H9 (cell line): Measurements from ENCODE around the gene SLC16A13. TPM values are rescaled to one million over a fixed set of nuclear protein-coding genes. Genes with fewer than 3 reads are reported as not detected.

Experiments
- DNase-seq: peaks from one replicate; pipeline ENCODE4 v3.0.0-alpha.2; 2017
- H2AFZ ChIP-seq: one replicate; pipeline ENCODE4 v1.6.1; 2013; ENCODE audit warnings: mild to moderate bottlenecking, low read length, control low read depth, moderate library complexity
- H2AK5ac ChIP-seq: 2 replicates; pipeline ENCODE4 v1.6.1; 2013; ENCODE audit warnings: low read length, control low read depth, mixed read lengths; ENCODE audit not compliant: insufficient read length
- H2BK120ac ChIP-seq: one replicate; pipeline ENCODE4 v1.6.1; 2013; ENCODE audit warnings: low read depth, mild to moderate bottlenecking, low read length, control low read depth, inconsistent platforms; ENCODE audit not compliant: poor library complexity, severe bottlenecking
- H2BK12ac ChIP-seq: 2 replicates; pipeline ENCODE4 v1.6.1; 2013; ENCODE audit warnings: low read length, control low read depth, mixed read lengths, low read depth; ENCODE audit not compliant: insufficient read length
- H2BK15ac ChIP-seq: 2 replicates; pipeline ENCODE4 v1.6.1; 2013; ENCODE audit warnings: low read depth, low read length, control low read depth
- H2BK20ac ChIP-seq: one replicate; pipeline ENCODE4 v1.6.1; 2013; ENCODE audit warnings: low read depth, mild to moderate bottlenecking, low read length, control low read depth, inconsistent platforms; ENCODE audit not compliant: poor library complexity, severe bottlenecking
- H2BK5ac ChIP-seq: 2 replicates; pipeline ENCODE4 v1.6.1; 2013; ENCODE audit warnings: low read length, control low read depth, mixed read lengths; ENCODE audit not compliant: insufficient read length
- H3K14ac ChIP-seq: 2 replicates; pipeline ENCODE4 v1.6.1; 2013; ENCODE audit warnings: low read length, control low read depth; ENCODE audit not compliant: insufficient read depth
- H3K18ac ChIP-seq: 2 replicates; pipeline ENCODE4 v1.6.1; 2013; ENCODE audit warnings: low read depth, mild to moderate bottlenecking, mixed read lengths, low read length, control low read depth; ENCODE audit not compliant: insufficient read length
- H3K23ac ChIP-seq: 2 replicates; pipeline ENCODE4 v1.6.1; 2013; ENCODE audit warnings: low read length, control low read depth, mixed read lengths, low read depth; ENCODE audit not compliant: insufficient read length
- H3K23me2 ChIP-seq: 2 replicates; pipeline ENCODE4 v1.6.1; 2013; ENCODE audit warnings: low read depth, mild to moderate bottlenecking, mixed read lengths, low read length, control low read depth; ENCODE audit not compliant: insufficient read length, poor library complexity, severe bottlenecking
- H3K27ac ChIP-seq: 2 replicates; pipeline ENCODE4 v1.5.1; 2013; ENCODE audit warnings: low read length, control low read depth, mixed read lengths, low read depth; ENCODE audit not compliant: insufficient read length
- H3K27me3 ChIP-seq: 2 replicates; pipeline ENCODE4 v1.6.1; 2013; ENCODE audit warnings: low read length, control low read depth, inconsistent platforms; ENCODE audit not compliant: insufficient read depth
- H3K4ac ChIP-seq: 2 replicates; pipeline ENCODE4 v1.6.1; 2013; ENCODE audit warnings: low read depth, mild to moderate bottlenecking, control low read depth, inconsistent platforms, low read length, moderate library complexity
- H3K4me1 ChIP-seq: 2 replicates; pipeline ENCODE4 v1.6.1; 2013; ENCODE audit warnings: low read length, control low read depth, inconsistent platforms; ENCODE audit not compliant: insufficient read depth
- H3K4me2 ChIP-seq: 2 replicates; pipeline ENCODE4 v1.6.1; 2013; ENCODE audit warnings: low read length, control low read depth, mixed read lengths; ENCODE audit not compliant: insufficient read length, insufficient read depth
- H3K56ac ChIP-seq: 2 replicates; pipeline ENCODE4 v1.6.1; 2013; ENCODE audit warnings: low read depth, mild to moderate bottlenecking, mixed read lengths, low read length, control low read depth; ENCODE audit not compliant: insufficient read length
- H3K79me1 ChIP-seq: 2 replicates; pipeline ENCODE4 v1.6.1; 2013; ENCODE audit warnings: low read depth, mild to moderate bottlenecking, moderate library complexity, low read length, control low read depth, inconsistent platforms; ENCODE audit not compliant: insufficient read depth, poor library complexity, severe bottlenecking
- H3K79me2 ChIP-seq: 2 replicates; pipeline ENCODE4 v1.6.1; 2013; ENCODE audit warnings: low read length, control low read depth, inconsistent platforms; ENCODE audit not compliant: insufficient read depth
- H3K9ac ChIP-seq: 2 replicates; pipeline ENCODE4 v1.6.1; 2013; ENCODE audit warnings: low read length, control low read depth, mixed read lengths; ENCODE audit not compliant: insufficient read length; ENCODE audit errors: extremely low read depth
- H3K9me3 ChIP-seq: one replicate; pipeline ENCODE4 v1.6.1; 2013; ENCODE audit warnings: low read depth, low read length, inconsistent platforms; ENCODE audit not compliant: control insufficient read depth
- H3T11ph ChIP-seq: one replicate; pipeline ENCODE4 v1.6.1; 2013; ENCODE audit warnings: mild to moderate bottlenecking, low read length, control low read depth, inconsistent platforms
- H4K20me1 ChIP-seq: one replicate; pipeline ENCODE4 v1.6.1; 2013; ENCODE audit not compliant: control insufficient read depth, insufficient read length, insufficient read depth
- H4K5ac ChIP-seq: 2 replicates; pipeline ENCODE4 v1.6.1; 2013; ENCODE audit warnings: low read depth, mild to moderate bottlenecking, mixed read lengths, low read length, control low read depth; ENCODE audit not compliant: insufficient read length
- H4K8ac ChIP-seq: replicated peaks from 2 replicates; pipeline ENCODE4 v1.6.1; 2013; ENCODE audit warnings: low read length, control low read depth, mixed read lengths, low read depth; ENCODE audit not compliant: insufficient read length
- H4K91ac ChIP-seq: 2 replicates; pipeline ENCODE4 v1.6.1; 2013; ENCODE audit warnings: low read depth, mild to moderate bottlenecking, moderate library complexity, mixed read lengths, low read length, control low read depth; ENCODE audit not compliant: insufficient read length
- H3K27ac Mint-ChIP-seq, 3 experiments: 2 replicates in 2 of 3; 3 replicates in 1 of 3; pipeline ENCODE4 v1.8.0; 2020 to 2021; ENCODE audit warnings: mixed read lengths in 3 of 3, mild to moderate bottlenecking in 1 of 3, moderate library complexity in 1 of 3
- H3K27me3 Mint-ChIP-seq: 2 replicates; pipeline ENCODE4 v1.8.0; 2021; ENCODE audit warnings: low read depth, mild to moderate bottlenecking, moderate library complexity, mixed read lengths
- H3K36me3 Mint-ChIP-seq, 3 experiments: 2 replicates in 2 of 3; 3 replicates in 1 of 3; pipeline ENCODE4 v1.8.0; 2020 to 2021; ENCODE audit warnings: low read depth in 3 of 3, mixed read lengths in 3 of 3; ENCODE audit not compliant: insufficient read depth in 1 of 3
- H3K4me1 Mint-ChIP-seq, 2 experiments: 2 replicates each; pipeline ENCODE4 v1.8.0; 2020; ENCODE audit warnings: mixed read lengths in 2 of 2
- H3K4me3 Mint-ChIP-seq, 2 experiments: 2 replicates in 1 of 2; 3 replicates in 1 of 2; pipeline ENCODE4 v1.8.0; 2020 to 2021; ENCODE audit warnings: mild to moderate bottlenecking in 2 of 2, mixed read lengths in 2 of 2, moderate library complexity in 1 of 2
- H3K9me3 Mint-ChIP-seq, 2 experiments: 2 replicates in 1 of 2; 3 replicates in 1 of 2; pipeline ENCODE4 v1.8.0; 2020; ENCODE audit warnings: mild to moderate bottlenecking in 2 of 2, mixed read lengths in 2 of 2, moderate library complexity in 1 of 2
- CTCF ChIP-seq: fragments of 200-600 bp; sonication (generic); conservative IDR thresholded peaks from 3 replicates; pipeline ENCODE4 v1.8.0; 2021; ENCODE audit warnings: antibody characterized with exemption, mild to moderate bottlenecking
- WGBS: extraction: QIAGEN DNeasy Blood & Tissue Kit; methylation state at CpG from one replicate; pipeline ENCODE4 v1.1.7; 2013; ENCODE audit warnings: missing lambda C conversion rate, low lambda C conversion rate, mixed read lengths; ENCODE audit not compliant: insufficient read length; ENCODE audit errors: extremely low coverage; 5-methylcytosine and 5-hydroxymethylcytosine counted together
- total RNA-seq: library from RNA; stranded (reverse); gene quantifications from 2 replicates; pipeline ENCODE4 v1.2.1, GENCODE V29; 2021

Gene SLC16A13
- total RNA-seq, 1 experiment from 2014 or later = 6.1 TPM

GRCh38 chr17:7081341-7082062, 45.7 kb downstream of the SLC16A13 start:
- H4K20me1 ChIP-seq = no peaks in the 10 kb centered on the region
- H3K9me3 Mint-ChIP-seq = peaks cover 0 to 6% of the 10 kb centered on the region in 2 experiments; a peak in 2 of 5 replicates
- no peaks in the 10 kb centered on the region for H3K23me2 ChIP-seq
- H3K79me2 ChIP-seq = no peaks in the 10 kb centered on the region
- no peak overlapping the region for H3K4me3 Mint-ChIP-seq
- H3K4me1 ChIP-seq = no peaks in the 10 kb centered on the region
- no peak overlapping the region for H2BK15ac ChIP-seq
- no peak overlapping the region for H2BK120ac ChIP-seq
- H3K14ac ChIP-seq = no peak overlapping the region; the same call in 1 of the 2 replicates
- H2AK5ac ChIP-seq = no peak overlapping the region
- no peaks in the 10 kb centered on the region for H3K36me3 Mint-ChIP-seq
- H2BK5ac ChIP-seq = no peak overlapping the region
- H4K5ac ChIP-seq = no peak overlapping the region
- no peak overlapping the region for H4K91ac ChIP-seq
- 100% methylated on average over 3 of the region's 16 CpGs for WGBS
- no peak overlapping the region for H3K56ac ChIP-seq
- H3K27ac ChIP-seq = no peak overlapping the region
- H3K27ac Mint-ChIP-seq = no peak overlapping the region
- no peak overlapping the region for H2AFZ ChIP-seq
- no peak overlapping the region for H3K4me2 ChIP-seq
- H3K4me1 Mint-ChIP-seq = 0 out of 4 replicates have a peak, but pooled peaks cover 0 to 2% of the 10 kb centered on the region in 2 experiments
- H2BK12ac ChIP-seq = no peak overlapping the region
- no peak overlapping the region for H3K9ac ChIP-seq
- no peak overlapping the region for H4K8ac ChIP-seq
- no peak overlapping the region for H2BK20ac ChIP-seq
- no peak for TF ChIP-seq CTCF
- peaks cover 13% of the 10 kb centered on the region for H3K27me3 Mint-ChIP-seq
- H3T11ph ChIP-seq = no peak overlapping the region
- H3K4ac ChIP-seq = no peak overlapping the region
- H3K27me3 ChIP-seq = no peaks in the 10 kb centered on the region
- no peaks in the 10 kb centered on the region for H3K79me1 ChIP-seq
- DNase-seq = no peak
- no peak overlapping the region for H3K23ac ChIP-seq
- no peaks in the 10 kb centered on the region for H3K9me3 ChIP-seq
- H3K18ac ChIP-seq = no peak overlapping the region
